Measurements from ENCODE around the gene GNA15. TPM values are rescaled to one million over a fixed set of nuclear protein-coding genes. Genes with fewer than 3 reads are reported as not detected.
A peak's percentile ranks its signal among the peaks of the same experiment; 100 is the strongest.
"Not testable (repeated sequence)": the region's sequence is repeated elsewhere in the genome, so short reads cannot be mapped to it uniquely, and the experiment has no call there.

Gene GNA15
- total RNA-seq, 1 donor from 2014 or later: 134 TPM

DNA sequence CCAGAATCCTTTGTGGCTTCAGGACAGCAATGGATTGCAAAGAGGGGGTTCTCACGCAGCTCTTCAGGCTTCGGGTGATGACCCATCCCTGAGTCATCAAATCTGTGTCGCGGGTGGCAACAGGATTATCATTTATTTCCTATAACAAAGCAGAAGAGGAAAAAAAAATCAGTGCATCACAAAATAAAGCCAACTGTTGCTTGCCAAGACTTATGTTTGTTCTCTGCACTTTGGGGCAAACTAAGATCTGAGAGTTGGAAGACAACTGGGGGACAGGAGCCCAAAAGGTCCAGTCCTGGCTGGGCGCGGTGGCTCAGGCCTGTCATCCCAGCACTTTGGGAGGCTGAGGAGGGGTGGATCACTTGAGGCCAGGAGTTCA is 6.4 kb downstream of the GNA15 start:
- peak overlapping the region; percentile 68 for H3K4me3 Mint-ChIP-seq
- H3K9me3 Mint-ChIP-seq: peaks cover 5% of the 10 kb centered on the region
- no peak for DNase-seq
- intact Hi-C loops (cut with micrococcal nuclease): loop anchor here (1.0 kb wide), 2 partner anchors 9 to 13 kb away; no protein-coding TSS in a partner anchor
- no peaks in the 10 kb centered on the region for H3K27me3 Mint-ChIP-seq
- H3K4me1 Mint-ChIP-seq: peaks cover 43% of the 10 kb centered on the region
- H3K27ac Mint-ChIP-seq: peak overlapping the region; percentile 86
- H3K36me3 Mint-ChIP-seq (ENCODE audit: low read depth): peaks cover 47% of the 10 kb centered on the region

DNA sequence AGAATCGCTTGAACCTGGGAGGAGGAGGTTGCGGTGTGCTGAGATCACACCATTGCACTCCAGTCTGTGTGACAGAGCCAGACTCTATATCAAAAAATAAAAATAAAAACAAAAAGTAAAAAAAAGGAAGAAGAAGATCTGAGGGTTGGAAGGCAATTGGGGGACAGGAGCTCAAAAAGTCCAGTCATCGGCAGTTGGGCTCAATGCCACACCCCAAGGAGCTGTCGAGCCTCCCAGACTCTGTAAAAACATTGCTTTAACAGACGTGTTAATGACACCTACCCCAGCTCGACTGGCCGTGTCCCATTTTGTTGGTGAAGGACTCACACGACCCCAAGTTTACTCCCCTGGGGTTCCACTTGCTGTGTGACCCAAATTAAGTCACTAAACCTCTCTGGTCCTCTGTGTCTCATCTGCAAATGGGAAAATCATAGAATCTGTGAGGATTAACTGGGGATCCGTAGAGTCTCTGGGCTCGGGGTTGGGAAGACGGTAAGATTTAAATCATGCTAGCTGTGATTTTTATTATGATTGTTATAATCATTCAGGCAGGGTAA is 7.0 kb downstream of the GNA15 start:
- peaks cover 44% of the 10 kb centered on the region for H3K36me3 Mint-ChIP-seq (ENCODE audit: low read depth)
- H3K9me3 Mint-ChIP-seq: peaks cover 5% of the 10 kb centered on the region
- no peaks in the 10 kb centered on the region for H3K27me3 Mint-ChIP-seq
- H3K4me3 Mint-ChIP-seq: no peak overlapping the region
- peak overlapping the region; percentile 86 for H3K27ac Mint-ChIP-seq
- peaks cover 39% of the 10 kb centered on the region for H3K4me1 Mint-ChIP-seq
- intact Hi-C loops (cut with micrococcal nuclease): loop anchor here (1.0 kb wide), 2 partner anchors 10 to 12 kb away; no protein-coding TSS in a partner anchor
- DNase-seq: no peak

DNA sequence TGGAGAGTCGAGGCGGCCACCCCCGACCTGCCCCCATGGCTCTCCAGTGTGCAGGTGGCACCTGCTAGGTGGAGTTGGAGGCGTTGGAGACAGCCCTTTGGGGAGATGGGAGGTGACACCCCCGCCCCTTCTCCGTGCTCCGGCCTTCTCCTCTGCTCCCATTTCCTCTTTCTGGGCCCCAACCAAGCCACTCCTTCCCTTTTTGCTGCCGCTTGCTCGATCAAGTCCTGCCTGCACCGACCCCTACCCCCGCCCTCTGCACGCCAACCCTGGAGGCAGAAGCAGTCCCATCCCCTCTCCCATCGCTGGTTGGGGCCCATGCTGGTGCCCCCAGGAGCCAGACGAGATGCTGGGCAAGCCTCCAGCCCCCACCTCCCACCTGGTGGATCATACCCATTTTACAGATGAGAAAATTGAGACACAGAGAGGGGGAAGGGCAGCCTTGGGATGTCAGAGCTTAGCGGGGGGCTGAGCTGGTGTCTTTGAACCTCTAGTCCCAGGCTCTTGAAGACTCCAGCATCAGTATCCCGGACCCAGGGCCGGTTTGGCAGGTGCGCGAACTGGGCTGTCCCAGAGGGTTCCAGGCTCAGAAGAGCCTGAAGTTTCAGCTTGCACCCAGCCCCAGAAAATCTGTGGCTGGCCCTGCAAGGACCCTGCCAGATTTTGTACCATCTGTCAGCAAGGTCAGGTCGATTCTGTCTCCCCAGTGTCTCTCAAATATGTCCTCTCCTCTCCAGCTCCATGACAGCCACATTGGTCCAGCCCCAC is 10.3 kb downstream of the GNA15 start:
- no peaks in the 10 kb centered on the region for H3K9me3 Mint-ChIP-seq
- H3K27ac Mint-ChIP-seq: peak overlapping the region; percentile 70
- peaks cover 53% of the 10 kb centered on the region for H3K36me3 Mint-ChIP-seq (ENCODE audit: low read depth)
- intact Hi-C loops (cut with micrococcal nuclease): no loop called here
- DNase-seq: no peak
- H3K27me3 Mint-ChIP-seq: no peaks in the 10 kb centered on the region
- peak overlapping the region; percentile 33 for H3K4me3 Mint-ChIP-seq
- H3K4me1 Mint-ChIP-seq: peaks cover 37% of the 10 kb centered on the region

DNA sequence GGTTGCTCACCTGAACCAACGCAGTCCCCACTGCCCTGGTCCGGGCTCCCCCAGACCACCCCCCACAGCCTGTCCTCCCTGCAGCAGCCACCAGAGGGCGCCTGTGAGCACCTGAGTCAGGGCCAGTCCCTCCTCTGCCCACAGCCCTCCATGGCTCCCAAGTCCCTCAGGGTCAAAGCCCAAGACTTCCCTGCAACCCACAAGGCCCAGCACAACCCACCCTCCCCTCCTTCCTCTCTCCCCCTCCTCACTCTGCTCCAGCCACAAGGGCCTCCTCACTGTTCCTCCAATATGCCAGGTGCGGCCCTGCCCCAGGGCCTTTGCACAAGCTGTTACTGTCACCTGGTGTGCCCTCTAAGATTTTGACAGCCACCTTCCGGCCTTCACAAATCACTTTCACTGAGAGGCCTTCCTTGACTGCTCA is 10.9 kb downstream of the GNA15 start:
- peak overlapping the region; percentile 57 for H3K27ac Mint-ChIP-seq

DNA sequence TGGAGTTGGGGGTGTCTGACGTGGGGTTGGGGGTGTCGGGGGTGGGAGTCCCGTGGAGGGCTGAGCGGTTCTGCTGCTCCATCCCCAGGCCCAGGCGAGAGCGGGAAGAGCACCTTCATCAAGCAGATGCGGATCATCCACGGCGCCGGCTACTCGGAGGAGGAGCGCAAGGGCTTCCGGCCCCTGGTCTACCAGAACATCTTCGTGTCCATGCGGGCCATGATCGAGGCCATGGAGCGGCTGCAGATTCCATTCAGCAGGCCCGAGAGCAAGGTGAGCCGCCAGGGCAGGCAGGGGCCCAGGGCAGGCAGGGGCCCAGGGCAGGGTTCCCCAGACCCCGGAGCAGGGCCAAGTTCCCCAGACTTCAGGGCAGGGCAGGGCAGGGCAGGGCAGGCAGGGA is 12.7 kb downstream of the GNA15 start:
- intact Hi-C loops (cut with micrococcal nuclease): no loop called here

More for the DNA sequence above, 10.9 kb downstream of the GNA15 start:
- peaks cover 32% of the 10 kb centered on the region for H3K4me1 Mint-ChIP-seq
- H3K27me3 Mint-ChIP-seq: no peaks in the 10 kb centered on the region
- peaks cover 53% of the 10 kb centered on the region for H3K36me3 Mint-ChIP-seq (ENCODE audit: low read depth)
- peak overlapping the region; percentile 33 for H3K4me3 Mint-ChIP-seq
- H3K9me3 Mint-ChIP-seq: no peaks in the 10 kb centered on the region
- intact Hi-C loops (cut with micrococcal nuclease): no loop called here
- peak; percentile 91 for DNase-seq

DNA sequence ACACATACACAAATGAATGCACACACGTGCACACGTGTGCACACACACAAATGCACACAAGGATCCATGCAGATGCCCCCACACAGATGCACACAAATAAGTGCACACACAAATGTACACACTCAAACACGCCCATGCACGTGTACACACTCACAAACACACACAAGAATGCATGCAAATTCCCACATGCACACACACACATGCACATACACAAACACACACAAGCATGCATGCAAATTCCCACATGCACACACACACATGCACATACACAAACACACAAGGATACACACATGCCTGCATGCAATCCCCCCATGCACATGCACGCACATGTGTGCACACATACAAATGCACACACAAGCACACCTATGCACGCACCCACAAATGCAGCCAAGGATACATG is 13.3 kb downstream of the GNA15 start:
- Mint-ChIP-seq H3K4me1 (peaks cover 19% of the 10 kb centered on the region), H3K36me3 (ENCODE audit: low read depth) (peaks cover 41% of the 10 kb centered on the region), H3K9me3 (no peaks in the 10 kb centered on the region), H3K27ac (no peak overlapping the region), H3K27me3 (no peaks in the 10 kb centered on the region), H3K4me3 (no peak overlapping the region)
- intact Hi-C loops (cut with micrococcal nuclease): no loop called here
- DNase-seq: no peak

More for the DNA sequence above, 12.7 kb downstream of the GNA15 start:
- no peak for DNase-seq
- Mint-ChIP-seq H3K27me3 (no peaks in the 10 kb centered on the region), H3K9me3 (no peaks in the 10 kb centered on the region), H3K27ac (no peak overlapping the region), H3K4me3 (no peak overlapping the region), H3K36me3 (ENCODE audit: low read depth) (peaks cover 43% of the 10 kb centered on the region), H3K4me1 (peaks cover 19% of the 10 kb centered on the region)

DNA sequence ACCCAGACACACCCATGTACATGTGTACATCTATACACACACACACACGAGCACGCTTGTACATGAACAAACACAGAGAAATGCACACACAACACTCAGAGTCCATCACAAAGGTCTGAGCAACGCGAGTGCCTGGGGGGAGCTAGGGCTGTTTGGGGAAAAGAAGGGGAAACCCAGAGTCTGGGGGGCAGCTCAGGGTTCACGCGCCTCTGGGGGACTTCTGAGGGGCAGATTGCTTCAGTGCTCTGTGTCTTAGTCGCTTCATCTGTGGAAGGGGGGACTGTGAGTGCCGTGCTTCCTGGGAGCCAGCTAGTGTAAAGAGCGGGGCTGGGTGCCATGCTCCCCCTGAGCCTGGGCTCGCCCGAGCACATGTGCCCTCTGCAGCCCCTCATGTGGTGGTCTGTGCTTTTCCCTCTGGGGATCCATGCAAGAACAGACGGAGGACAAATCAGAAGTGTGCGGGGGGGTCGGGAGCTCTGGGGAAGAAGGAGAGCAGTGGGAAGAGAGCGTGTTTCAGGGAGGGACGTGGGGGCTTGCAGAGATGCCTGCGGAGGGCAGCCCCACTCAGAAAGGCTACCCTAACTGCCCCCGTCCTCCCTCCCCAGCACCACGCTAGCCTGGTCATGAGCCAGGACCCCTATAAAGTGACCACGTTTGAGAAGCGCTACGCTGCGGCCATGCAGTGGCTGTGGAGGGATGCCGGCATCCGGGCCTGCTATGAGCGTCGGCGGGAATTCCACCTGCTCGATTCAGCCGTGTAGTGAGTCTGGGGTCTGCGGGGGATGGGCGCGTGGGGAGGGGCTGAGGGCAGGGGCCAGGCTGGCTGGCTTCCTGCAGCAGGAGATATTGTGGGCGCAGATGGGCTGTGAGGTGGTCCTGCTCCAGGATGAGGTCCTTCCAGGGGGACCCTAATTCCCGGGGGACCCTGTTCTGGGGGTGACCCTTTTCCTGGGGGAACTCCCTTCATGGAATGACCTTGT is 14.0 kb downstream of the GNA15 start:
- Mint-ChIP-seq H3K4me1 (peaks cover 19% of the 10 kb centered on the region), H3K9me3 (peaks cover under 1% of the 10 kb centered on the region), H3K4me3 (no peak overlapping the region), H3K27ac (peak overlapping the region; percentile 16), H3K27me3 (no peaks in the 10 kb centered on the region), H3K36me3 (ENCODE audit: low read depth) (peaks cover 40% of the 10 kb centered on the region)
- no peak for DNase-seq
- intact Hi-C loops (cut with micrococcal nuclease): no loop called here

DNA sequence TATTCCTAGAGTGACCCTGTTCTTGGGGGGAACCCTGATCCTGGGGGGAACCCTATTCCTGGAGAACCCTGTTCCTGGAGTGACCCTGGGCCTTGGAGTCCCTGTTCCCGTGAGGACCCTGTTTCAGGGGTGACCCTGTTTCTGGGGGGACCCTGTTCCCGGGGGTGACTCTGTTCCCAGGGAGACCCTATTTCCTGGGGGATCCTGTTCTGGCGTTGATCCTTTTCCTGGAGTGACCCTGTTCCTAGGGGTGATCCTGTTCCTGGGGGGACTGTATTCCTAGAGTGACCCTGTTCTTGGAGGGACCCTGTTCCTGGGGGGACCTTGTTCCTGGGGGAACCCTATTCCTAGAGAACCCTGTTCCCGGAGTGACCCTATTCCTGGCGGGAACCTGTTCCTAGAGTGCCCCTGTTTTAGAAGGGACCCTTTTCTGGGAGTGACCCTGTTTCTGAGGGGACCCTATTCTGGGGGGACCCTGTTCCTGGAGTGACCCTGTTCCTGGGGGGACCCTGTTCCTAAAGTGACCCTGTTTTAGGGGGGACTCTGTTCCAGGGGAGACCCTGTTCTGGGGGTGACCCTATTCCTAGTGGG is 15.0 kb downstream of the GNA15 start:
- peaks cover 3% of the 10 kb centered on the region for H3K9me3 Mint-ChIP-seq
- no peak for DNase-seq
- intact Hi-C loops (cut with micrococcal nuclease): no loop called here
- H3K4me1 Mint-ChIP-seq: peaks cover 16% of the 10 kb centered on the region
- no peak overlapping the region for H3K4me3 Mint-ChIP-seq
- H3K27ac Mint-ChIP-seq: peak overlapping the region; percentile 35
- H3K36me3 Mint-ChIP-seq (ENCODE audit: low read depth): peaks cover 42% of the 10 kb centered on the region
- H3K27me3 Mint-ChIP-seq: no peaks in the 10 kb centered on the region

DNA sequence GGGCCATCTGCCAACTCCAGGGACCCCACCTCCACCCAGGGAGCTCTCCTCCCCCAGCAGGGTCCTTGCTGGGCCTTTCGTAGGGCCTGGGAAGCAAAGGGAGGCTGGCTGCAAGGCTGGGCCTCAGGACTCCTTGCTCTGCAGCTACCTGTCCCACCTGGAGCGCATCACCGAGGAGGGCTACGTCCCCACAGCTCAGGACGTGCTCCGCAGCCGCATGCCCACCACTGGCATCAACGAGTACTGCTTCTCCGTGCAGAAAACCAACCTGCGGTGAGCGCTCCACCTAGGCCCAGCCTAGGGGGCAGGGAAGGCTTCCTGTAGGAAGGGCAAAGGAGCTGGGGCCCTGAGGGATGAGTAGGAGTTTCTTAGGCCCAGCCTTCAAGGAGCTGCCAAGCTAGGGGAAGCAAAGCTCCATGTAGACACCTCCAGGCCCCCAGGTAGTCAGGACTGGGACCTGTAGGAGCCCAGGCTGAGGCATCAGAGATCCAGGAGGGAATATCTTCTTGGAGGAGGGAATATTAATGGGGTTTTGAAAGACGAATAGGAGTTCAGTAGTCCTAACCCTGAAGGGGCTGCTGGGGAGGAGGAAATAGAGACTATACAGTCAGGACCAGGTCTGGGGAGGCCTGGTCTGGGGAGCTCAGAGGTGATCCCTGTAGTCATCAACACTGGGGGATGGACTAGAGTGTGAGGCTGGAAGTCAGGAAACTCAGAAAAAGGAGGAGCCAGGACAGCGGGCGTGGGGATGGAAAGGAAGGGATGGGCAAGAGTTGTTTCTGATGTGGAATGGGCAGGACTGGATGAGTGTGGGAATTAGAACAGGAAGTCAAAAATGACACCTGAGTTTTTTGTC is 16.0 kb downstream of the GNA15 start:
- Mint-ChIP-seq H3K4me1 (peaks cover 13% of the 10 kb centered on the region), H3K4me3 (no peak overlapping the region), H3K9me3 (peaks cover 3% of the 10 kb centered on the region), H3K27ac (no peak overlapping the region), H3K27me3 (no peaks in the 10 kb centered on the region), H3K36me3 (ENCODE audit: low read depth) (peaks cover 46% of the 10 kb centered on the region)
- DNase-seq: no peak
- intact Hi-C loops (cut with micrococcal nuclease): no loop called here

DNA sequence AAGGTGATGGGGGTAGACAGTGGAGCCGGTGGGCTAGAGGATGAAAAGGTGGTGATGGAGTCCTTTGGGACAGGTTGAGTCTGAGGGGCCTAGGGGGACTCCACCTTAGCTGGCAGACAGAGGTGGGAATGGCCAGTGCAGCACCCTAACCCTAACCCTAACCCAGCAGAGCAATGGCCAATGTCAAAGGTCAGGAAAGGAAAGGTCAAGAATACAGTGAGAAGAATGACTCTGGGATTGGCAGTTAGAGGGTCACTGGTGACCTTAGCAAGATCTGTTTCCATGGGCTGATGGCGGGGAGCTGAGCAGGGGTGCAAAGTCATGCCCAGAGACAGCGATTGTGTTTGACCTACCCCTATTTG is 16.6 kb downstream of the GNA15 start:
- Mint-ChIP-seq H3K4me3 (no peak overlapping the region), H3K27ac (no peak overlapping the region), H3K4me1 (peaks cover 15% of the 10 kb centered on the region), H3K27me3 (no peaks in the 10 kb centered on the region), H3K36me3 (ENCODE audit: low read depth) (peaks cover 49% of the 10 kb centered on the region), H3K9me3 (peaks cover 3% of the 10 kb centered on the region)
- intact Hi-C loops (cut with micrococcal nuclease): no loop called here
- no peak for DNase-seq

DNA sequence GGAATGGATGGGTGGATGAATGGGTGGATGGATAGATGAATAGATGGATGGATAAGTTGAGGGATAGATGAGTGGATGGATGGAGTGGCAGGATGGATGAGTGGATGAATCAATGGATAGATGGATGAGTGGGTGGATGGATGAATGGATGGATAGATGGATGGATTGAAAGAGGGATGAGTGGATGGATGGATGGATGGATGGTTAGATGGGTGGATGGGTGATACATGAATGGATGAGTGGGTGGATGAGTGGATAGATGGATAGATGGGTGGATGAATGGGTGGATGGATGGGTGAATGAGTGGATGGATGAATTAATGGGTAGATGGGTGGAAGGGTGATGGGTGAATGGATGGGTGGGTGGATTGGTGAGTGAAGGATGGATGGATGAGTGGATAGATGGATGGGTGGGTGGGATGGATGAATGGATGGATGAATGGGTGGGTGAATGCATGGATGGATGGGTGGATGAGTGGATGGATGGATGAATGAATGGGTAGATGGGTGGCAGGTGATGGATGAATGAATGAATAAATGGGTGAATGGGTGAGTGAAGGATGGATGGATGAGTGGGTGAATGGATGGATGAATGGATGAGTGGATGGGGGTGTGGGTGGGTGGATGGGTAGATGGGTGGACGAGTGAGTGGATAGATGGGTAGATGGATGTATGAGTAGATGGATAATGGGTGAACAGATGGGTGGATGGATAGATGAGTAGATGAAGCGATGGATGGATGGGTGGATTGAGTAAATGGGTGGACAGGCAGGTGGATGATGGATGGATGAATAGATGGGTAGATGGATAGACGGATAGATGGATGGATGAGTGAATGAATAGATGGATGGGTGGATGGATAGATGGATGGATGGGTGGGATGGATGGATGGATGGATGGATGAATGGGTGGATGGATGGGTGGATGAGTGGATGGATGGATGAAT is 17.7 kb downstream of the GNA15 start:
- Mint-ChIP-seq H3K27ac (no peak overlapping the region), H3K4me3 (no peak overlapping the region), H3K36me3 (ENCODE audit: low read depth) (peaks cover 53% of the 10 kb centered on the region), H3K27me3 (no peaks in the 10 kb centered on the region), H3K4me1 (peaks cover 17% of the 10 kb centered on the region), H3K9me3 (peaks cover 3% of the 10 kb centered on the region)
- no peak for DNase-seq
- intact Hi-C loops (cut with micrococcal nuclease): loop anchor here (2.0 kb wide), 1 partner anchor 25 kb away; the partner anchor contains the start of gene S1PR4

DNA sequence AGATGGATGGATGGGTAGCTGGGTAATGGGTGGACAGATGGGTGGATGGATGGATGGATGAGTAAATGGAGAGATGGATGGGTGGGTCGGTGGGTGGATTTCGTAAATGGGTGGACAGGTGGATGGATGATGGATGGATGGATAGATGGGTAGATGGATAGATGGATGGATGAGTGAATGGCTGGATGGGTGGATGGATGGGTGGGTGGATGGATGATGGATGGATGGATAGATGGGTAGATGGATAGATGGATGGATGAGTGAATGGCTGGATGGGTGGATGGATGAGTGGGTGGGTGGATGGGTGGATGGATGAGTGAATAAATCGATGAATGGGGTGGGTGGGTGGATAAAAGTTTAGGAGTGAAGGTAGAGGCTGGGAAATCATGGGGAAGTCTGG is 18.6 kb downstream of the GNA15 start:
- H3K27ac Mint-ChIP-seq, DNase-seq, H3K4me3 Mint-ChIP-seq, H3K27me3 Mint-ChIP-seq, H3K9me3 Mint-ChIP-seq: not testable (repeated sequence)
- H3K4me1 Mint-ChIP-seq: peaks cover 11% of the 10 kb centered on the region
- intact Hi-C loops (cut with micrococcal nuclease): loop anchor here (2.0 kb wide), 1 partner anchor 24 kb away; the partner anchor contains the start of gene S1PR4
- H3K36me3 Mint-ChIP-seq (ENCODE audit: low read depth): peaks cover 53% of the 10 kb centered on the region

All from activated CD4-positive, alpha-beta T cell treated with anti-CD3 and anti-CD28 coated beads, Interleukin-2, amount 10 ng/mL, durations not matched to agents 24 days and 14 days (primary cell).